HG02840 (cell line): ENCODE measurements around the gene ACOT7.
"Not testable (repeated sequence)": the region's sequence is repeated elsewhere in the genome, so short reads cannot be mapped to it uniquely, and the experiment has no call there.

Experiments
- ATAC-seq: cut with Tn5 transposase; IDR thresholded peaks from one replicate; pipeline ENCODE4 v1.9.1; 2021; ENCODE audit warnings: mild to moderate bottlenecking, moderate library complexity, moderate number of reproducible peaks; ENCODE audit not compliant: unreplicated experiment, low FRiP score

ACOT7 gene

GRCh38 chr1:6243053-6243834, 150.3 kb downstream of the ACOT7 start:
- no peak for ATAC-seq

DNA sequence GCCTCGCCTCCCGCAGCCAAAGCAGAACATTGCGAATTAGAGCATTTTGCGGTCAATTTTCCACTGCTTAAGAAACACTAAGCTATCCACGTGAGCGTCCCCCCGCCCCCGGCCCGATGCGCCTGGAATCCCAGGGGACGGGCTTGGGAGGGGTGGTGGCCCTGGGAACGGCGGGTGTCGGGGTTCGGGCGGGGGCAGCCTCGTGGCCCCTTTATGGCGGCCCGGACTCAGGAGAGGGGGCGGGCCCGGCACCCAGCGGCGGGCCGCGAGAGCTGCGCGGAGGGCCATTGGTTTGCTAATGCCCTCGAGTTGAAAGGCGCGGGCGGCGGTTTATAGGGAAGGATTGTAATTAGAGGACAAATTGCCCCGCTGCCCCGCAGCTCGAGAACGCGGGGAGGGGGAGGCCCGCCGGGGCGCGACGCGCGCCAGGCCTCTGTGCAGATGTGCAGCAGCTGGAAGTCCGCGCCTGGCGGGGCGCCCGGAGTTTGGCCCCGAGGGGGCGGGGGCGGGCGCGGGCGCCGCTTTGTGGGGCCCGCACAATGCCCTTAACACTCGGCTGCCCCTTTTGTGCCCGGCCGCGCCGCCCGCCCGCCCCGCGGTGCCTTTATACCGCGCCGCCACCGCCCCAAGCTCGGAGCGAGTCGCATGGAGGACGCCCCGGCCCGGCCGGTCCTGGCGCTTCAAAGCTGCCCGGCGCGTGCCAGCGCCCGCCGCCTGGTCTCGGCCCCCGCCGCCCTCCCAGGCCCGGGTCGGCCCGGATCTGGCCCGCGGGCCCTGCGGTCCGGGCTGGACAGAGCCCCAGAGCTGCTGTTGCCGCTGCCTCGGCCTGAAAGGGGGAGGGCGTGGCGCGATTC, 151.5 kb downstream of the ACOT7 start:
- ATAC-seq: no peak

- ATAC-seq: no peak
Measured at GRCh38 chr1:6241107-6241886, 152.3 kb downstream of the ACOT7 start.

DNA sequence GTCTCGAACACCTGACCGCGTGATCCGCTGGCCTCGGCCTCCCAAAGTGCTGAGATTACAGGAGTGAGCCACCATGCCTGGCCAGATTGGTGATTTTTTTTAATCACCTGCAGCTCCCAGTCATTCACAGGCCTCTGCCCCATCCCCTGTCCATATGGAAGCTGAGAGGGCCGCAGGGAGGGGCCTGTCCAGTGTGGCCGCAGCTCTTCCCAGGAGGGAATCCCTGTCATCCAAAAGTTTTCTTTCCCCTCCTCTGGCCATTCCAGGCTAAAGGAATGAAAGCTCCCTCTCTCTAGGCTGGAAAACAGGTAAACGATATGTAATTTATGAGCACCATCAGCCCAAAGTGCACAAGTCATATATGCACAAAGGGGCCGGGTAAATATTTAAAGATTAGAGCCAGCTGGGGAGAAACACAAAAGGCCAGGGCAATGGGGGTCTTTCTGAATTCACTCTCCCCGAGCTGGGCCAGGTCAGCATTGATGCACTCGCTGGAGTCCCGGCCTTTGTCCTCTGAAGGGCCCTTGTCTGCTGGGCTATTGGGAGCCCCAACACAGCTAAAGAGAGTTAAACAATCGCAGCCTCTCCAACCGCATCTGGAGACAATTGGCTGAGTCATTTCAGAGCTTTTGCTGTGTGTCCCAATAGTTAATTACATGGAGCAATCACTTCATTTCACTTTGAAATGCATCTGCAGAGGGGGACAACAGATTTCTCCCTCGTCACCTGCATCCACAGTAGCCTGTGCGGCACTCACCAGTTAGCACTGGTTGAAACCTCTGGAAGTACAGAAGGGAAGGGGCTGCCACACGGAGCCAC, 153.4 kb downstream of the ACOT7 start:
- no peak for ATAC-seq

GRCh38 chr1:6239213-6239752, 154.3 kb downstream of the ACOT7 start:
- ATAC-seq: no peak

DNA sequence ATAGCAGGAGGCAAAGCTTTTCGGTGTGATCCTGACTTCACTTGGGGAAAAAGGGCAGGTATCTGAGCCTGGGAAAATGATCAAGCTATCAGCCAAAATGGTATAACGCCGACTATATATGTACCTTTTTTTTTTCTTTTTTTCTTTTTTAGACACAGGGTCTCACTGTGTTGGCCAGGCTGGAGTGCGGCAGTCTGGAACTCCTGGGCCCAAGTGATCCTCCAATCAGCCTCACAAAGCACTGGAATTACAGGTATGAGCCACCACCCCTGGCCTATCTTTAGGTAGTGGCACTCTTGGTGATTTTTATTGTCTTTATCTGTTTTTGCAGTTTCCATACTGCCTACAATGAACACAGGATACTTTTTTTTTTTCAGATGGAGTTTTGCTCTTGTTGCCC, 156.5 kb downstream of the ACOT7 start:
- no peak for ATAC-seq

GRCh38 chr1:6235296-6235677, 158.3 kb downstream of the ACOT7 start:
- peak; percentile 8 for ATAC-seq

GRCh38 chr1:6234502-6235295, 158.9 kb downstream of the ACOT7 start:
- ATAC-seq: no peak

- ATAC-seq: no peak
Measured at GRCh38 chr1:6233376-6233775, 160.2 kb downstream of the ACOT7 start.

DNA sequence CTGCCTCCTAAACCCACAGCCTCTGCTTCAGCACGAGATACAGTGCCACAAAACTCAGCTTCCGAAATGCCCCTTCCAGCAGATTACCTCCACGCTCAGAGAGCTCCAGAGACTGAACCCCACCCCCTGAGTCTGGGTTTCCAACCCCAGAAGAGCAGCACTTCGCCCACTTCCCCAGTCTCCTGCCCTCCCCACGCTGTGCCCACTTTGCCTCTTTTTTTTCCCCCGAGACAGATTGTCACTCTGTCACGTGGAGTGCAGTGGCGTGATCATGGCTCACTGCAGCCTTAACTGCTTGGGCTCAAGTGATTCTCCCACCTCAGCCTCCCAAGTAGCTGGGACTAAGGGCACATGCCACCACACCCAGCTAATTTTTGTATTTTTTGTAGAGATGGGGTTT, 167.9 kb downstream of the ACOT7 start:
- ATAC-seq: no peak

DNA sequence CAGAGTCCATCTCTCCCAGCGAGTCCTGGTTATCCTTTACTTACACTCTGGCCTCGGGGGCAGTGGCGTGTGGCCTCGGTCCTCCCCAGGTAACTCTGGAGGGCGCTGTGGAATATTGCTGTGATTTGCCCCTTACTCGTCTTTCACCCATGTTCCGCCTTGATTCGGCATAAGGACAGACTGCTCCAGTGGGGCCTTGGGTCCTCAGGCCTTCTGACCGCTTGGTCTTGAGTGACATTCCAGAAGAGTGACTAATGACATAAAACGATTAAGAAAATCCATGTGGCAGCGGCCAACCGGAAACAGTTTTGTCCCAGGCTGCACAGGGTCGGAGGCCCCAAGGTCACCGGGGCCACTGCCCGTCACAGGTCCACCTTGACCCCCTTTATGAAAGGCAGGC, 168.8 kb downstream of the ACOT7 start:
- no peak for ATAC-seq

- ATAC-seq: no peak
Measured at GRCh38 chr1:6223617-6224016, 169.9 kb downstream of the ACOT7 start.

DNA sequence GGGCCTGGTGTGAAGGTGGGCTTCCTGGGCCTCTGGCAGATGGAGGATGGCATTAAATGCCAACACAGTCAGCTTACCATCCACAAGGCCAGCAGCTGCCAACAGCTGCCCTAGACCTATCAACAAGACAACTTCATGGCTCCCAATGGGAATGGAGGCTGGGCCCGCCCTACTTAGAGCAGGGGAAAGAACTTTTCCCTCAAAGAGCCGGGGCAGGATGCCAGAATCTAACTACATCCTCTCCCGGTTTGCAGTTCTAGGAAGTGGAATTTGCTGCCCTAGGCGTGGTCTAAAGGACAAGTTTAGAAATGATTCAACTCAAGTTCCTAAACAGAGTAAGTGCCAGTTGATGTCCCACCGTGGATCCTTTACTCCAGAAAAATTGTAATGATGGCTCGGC, 170.9 kb downstream of the ACOT7 start:
- ATAC-seq: no peak

DNA sequence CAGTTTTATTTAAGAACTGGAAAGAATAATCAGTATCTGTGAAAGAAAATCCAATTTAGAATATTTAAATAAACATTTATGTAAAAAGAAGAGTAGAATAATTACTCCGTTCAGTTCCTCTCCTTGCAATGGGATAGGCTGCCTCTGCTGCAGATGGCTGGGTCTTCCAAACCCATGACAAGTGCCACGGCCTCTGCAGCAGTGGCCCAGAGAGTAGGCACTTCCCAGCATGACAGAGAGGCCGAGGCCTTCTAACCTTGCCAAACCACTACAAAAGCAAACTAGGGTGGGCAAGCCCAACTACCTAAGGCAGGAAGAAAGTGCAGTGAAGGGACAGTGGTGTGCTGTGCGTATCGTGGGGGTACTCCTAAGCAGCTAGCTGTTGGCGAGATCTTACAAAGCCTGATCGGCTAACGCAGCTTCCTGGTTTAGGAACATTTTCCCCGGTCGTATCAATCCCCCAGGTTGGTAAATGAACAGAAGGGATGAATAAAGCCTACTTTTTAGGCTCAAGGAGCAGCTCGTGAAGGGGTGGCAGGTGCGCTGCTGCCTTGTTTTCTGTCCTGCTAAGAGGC, 172.3 kb downstream of the ACOT7 start:
- no peak for ATAC-seq

DNA sequence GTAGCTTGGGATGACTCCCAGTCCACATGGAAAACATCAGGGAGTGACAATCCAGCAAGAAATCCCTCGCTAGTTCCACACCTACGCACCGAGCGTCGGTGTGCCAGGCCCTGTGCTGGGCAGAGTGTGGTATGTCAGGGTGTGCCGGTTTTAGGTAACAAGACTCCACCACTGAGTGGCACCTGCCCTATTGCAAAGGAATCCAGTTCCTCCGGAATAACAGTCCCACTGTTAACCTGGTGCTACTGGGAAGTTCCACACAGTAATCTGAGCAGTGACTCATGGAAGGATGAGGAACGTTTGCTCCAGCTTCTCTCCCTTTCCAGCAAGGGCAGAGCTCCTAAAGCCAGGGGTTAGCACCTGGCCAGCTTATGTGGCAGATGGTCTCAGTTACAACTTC, 173.3 kb downstream of the ACOT7 start:
- no peak for ATAC-seq

- not testable (repeated sequence) for ATAC-seq
Measured at GRCh38 chr1:6219641-6220040, 173.9 kb downstream of the ACOT7 start.

DNA sequence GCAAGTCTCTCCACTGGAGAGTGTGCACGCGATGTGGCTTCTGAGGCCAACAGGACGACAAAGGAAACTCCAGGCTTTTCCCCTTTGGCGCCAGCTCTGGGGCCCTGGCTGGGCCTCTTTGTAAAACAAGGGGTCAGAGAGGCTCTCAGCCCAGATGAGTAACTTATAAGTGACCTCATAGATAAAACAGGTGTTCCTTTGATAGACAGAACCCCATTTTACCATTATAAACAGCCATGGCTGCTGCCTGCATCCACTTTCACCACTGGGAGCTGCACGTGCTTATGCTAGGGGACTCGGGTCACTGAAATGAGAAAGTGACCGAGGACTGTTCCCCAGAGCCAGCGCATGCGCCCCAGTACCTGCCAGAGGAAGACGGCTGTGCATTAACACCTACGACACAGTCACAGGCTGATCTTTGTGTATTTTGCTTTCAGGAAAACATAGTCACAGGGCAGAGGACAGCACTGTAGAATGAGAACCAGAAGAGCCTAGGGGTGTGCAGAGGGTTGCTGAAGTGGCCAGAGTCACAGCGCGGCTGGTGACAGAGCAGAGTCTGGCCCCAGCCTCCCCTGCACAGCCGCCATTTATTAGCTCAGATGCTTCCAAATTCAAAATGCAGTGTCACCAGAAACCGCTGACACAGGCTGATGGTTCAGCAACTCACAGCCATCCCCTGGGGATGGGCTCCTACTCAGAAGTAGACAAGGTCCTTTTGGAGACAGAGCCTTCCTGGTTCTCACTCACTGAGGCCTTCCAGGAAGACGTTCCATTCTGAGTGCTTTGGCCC, 175.0 kb downstream of the ACOT7 start:
- ATAC-seq: no peak
